WTC11 (cell line): ENCODE data around the gene TMEM176B. TPM values are rescaled to one million over a fixed set of nuclear protein-coding genes. Genes with fewer than 3 reads are reported as not detected.

ENCODE experiments used
- ATAC-seq: fragments of 200-7000 bp; cut with Tn5 transposase; 2 replicates; pipeline ENCODE4 v1.10.0; 2021; ENCODE audit warnings: mild to moderate bottlenecking, moderate library complexity
- CTCF ChIA-PET: fragments of 300-600 bp; sonication (Branson Sonifier 250); formaldehyde crosslinking; loops from one replicate; lab custom pipeline; 2021; ENCODE audit warnings: antibody characterized with exemption; lab: Charles Lee
- POLR2A ChIA-PET: fragments of 350-600 bp; sonication (Branson Sonifier 250); formaldehyde crosslinking; loops from one replicate; lab custom pipeline; 2021; ENCODE audit warnings: antibody characterized with exemption; lab: Charles Lee
- DNase-seq: peaks from one replicate; pipeline ENCODE4 v3.0.0; 2021; ENCODE audit warnings: low spot score
- H3K27ac Mint-ChIP-seq: 2 replicates; pipeline ENCODE4 v1.8.0; 2021; ENCODE audit warnings: mixed read lengths
- H3K27me3 Mint-ChIP-seq: 2 replicates; pipeline ENCODE4 v1.8.0; 2021; ENCODE audit warnings: low read depth, mild to moderate bottlenecking, moderate library complexity, mixed read lengths
- H3K36me3 Mint-ChIP-seq: 2 replicates; pipeline ENCODE4 v1.8.0; 2021; ENCODE audit warnings: mixed read lengths
- H3K4me1 Mint-ChIP-seq: 2 replicates; pipeline ENCODE4 v1.8.0; 2022; ENCODE audit warnings: mixed read lengths
- H3K4me3 Mint-ChIP-seq: 2 replicates; pipeline ENCODE4 v1.8.0; 2021; ENCODE audit warnings: mild to moderate bottlenecking, moderate library complexity, mixed read lengths
- H3K9me3 Mint-ChIP-seq: 2 replicates; pipeline ENCODE4 v1.8.0; 2021; ENCODE audit warnings: mixed read lengths
- E2F4 ChIP-seq: sonication (generic); formaldehyde crosslinking; IDR thresholded peaks from 2 replicates; pipeline ENCODE4 v1.8.1; 2022; ENCODE audit warnings: low read depth, mild to moderate bottlenecking, moderate library complexity, missing genetic modification reagents, borderline replicate concordance
- PRDM15 ChIP-seq: sonication (generic); formaldehyde crosslinking; IDR thresholded peaks from 2 replicates; pipeline ENCODE4 v1.8.0; 2022; ENCODE audit warnings: missing genetic modification reagents
- STAT6 ChIP-seq: sonication (generic); formaldehyde crosslinking; conservative IDR thresholded peaks from 2 replicates; pipeline ENCODE4 v1.8.1; 2023; ENCODE audit warnings: mild to moderate bottlenecking, low read depth, missing genetic modification reagents, moderate library complexity
- ZNF317 ChIP-seq: sonication (generic); formaldehyde crosslinking; IDR thresholded peaks from 2 replicates; pipeline ENCODE4 v1.8.1; 2023; ENCODE audit warnings: low read depth, mild to moderate bottlenecking, moderate library complexity, missing genetic modification reagents, borderline replicate concordance
- ZNF532 ChIP-seq: fragments of 250-450 bp; sonication (Bioruptor Pico); IDR thresholded peaks from 2 replicates; pipeline ENCODE4 v1.9.0; 2021; ENCODE audit warnings: mild to moderate bottlenecking, borderline replicate concordance
- ZNF671 ChIP-seq: fragments of 250-450 bp; sonication (Bioruptor Pico); IDR thresholded peaks from 2 replicates; pipeline ENCODE4 v1.8.0; 2021; ENCODE audit warnings: mild to moderate bottlenecking
- total RNA-seq: library from RNA; stranded (reverse); gene quantifications from 3 replicates; pipeline ENCODE4 v1.2.3, GENCODE V29; 2021

TMEM176B gene
- total RNA-seq, 1 experiment from 2014 or later = 1.0 TPM

GRCh38 chr7:150846291-150847115, 46.3 kb upstream of the TMEM176B start (continued):
- TF ChIP-seq ZNF532 (no peak), STAT6 (CRISPR knock-in tag) (no peak)

- ATAC-seq = no peak
These were observed 45.3 kb upstream of the TMEM176B start for GRCh38 chr7:150845421-150845861.

More at GRCh38 chr7:150845421-150845861, 45.3 kb upstream of the TMEM176B start:
- H3K27me3 Mint-ChIP-seq = no peaks in the 10 kb centered on the region; the same call in 1 of the 2 replicates
- no peaks in the 10 kb centered on the region for H3K4me1 Mint-ChIP-seq
- no peak for DNase-seq
- ChIA-PET CTCF (interaction anchor here (1.2 to 1.3 kb wide), 2 partner anchors 53 to 67 kb away, joined by 4 to 5 read pairs; no protein-coding TSS in a partner anchor), POLR2A (no interaction called here)
- H3K9me3 Mint-ChIP-seq = no peaks in the 10 kb centered on the region
- H3K27ac Mint-ChIP-seq = no peak overlapping the region
- H3K4me3 Mint-ChIP-seq = no peak overlapping the region
- H3K36me3 Mint-ChIP-seq = no peaks in the 10 kb centered on the region
- no peak for TF ChIP-seq ZNF317
- no peak for TF ChIP-seq PRDM15 (CRISPR knock-in tag)
- TF ChIP-seq STAT6 (CRISPR knock-in tag) = no peak
- TF ChIP-seq E2F4 (CRISPR knock-in tag) = no peak
- no peak for TF ChIP-seq ZNF671 (CRISPR knock-in tag)
